HG03439 (cell line): ENCODE data around the gene PAFAH1B2.
"Not testable (repeated sequence)": the region's sequence is repeated elsewhere in the genome, so short reads cannot be mapped to it uniquely, and the experiment has no call there.

ENCODE experiments used
- ATAC-seq: cut with Tn5 transposase; IDR thresholded peaks from one replicate; pipeline ENCODE4 v1.9.1; 2021; ENCODE audit warnings: mild to moderate bottlenecking, moderate library complexity; ENCODE audit not compliant: unreplicated experiment

PAFAH1B2 gene

DNA sequence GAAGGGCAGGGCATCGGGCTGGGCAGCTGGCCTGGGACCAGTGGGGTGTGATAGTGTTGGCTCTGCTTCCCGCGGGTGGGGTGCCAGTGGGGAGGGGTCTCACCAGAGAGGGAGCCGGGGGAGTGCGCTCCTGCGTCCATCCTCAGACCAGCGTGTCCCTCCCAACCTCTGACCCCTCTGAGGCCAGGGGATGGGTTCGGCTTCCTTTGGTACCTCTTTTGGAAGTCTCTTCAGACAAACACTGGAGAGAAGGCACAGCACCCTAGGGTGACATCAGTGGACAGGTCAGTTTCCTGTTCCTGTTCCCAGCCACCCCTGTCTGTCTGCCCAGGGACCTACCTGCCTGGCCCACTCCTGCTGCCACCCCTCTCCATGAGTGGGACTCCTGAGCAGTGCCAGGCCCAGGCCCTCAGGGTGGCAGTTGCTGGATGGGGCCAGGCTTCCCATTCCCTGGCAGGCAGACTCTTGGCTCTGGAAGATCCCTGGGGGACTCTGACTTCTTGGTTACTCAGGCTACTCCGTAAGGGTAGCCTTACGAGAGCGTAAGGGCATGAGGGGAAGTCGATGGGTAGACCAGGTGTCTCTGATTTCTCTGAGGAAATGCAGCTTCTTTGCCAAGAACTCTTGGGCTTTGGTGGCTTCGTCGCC lies 57.7 kb downstream of the PAFAH1B2 start:
- ATAC-seq, result no peak

DNA sequence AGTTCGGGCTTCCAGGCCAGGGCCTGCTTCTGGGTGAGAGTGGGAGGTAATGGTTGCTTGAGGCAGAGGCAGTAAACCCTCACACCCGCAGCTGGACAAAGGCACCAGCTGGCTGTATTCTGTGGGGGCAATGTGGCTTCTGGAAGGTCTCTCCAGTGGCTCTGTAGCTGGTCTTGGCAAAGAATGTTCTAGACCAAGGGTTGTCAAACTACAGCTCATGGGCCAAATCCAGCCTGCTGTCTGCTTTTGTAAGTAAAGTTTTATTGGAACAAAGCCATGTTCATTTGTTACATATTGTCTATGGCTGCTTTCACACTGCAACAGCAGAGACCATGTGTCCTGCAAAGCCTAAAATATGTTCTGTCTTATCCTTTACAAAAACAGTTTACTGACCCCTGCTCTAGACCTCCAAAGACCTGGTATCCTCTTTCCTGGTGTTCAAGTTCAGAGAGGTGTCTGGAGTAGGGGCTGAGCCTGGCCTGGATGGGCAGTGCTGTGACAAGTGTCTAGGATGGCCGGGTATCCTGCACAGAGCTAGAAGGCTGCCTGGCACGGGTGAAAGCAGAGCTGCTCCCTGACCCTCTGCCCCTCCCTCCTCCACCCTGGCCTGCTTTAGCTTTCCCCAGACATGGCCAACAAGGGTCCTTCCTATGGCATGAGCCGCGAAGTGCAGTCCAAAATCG lies 58.4 kb downstream of the PAFAH1B2 start:
- no peak for ATAC-seq

DNA sequence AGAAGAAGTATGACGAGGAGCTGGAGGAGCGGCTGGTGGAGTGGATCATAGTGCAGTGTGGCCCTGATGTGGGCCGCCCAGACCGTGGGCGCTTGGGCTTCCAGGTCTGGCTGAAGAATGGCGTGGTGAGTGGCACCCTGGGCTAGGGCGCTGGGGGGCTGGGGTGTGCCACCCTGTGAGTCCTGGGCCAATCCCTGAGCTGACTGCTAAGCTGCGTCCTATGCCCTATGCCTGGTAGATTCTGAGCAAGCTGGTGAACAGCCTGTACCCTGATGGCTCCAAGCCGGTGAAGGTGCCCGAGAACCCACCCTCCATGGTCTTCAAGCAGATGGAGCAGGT lies 59.0 kb downstream of the PAFAH1B2 start:
- ATAC-seq, result no peak

DNA sequence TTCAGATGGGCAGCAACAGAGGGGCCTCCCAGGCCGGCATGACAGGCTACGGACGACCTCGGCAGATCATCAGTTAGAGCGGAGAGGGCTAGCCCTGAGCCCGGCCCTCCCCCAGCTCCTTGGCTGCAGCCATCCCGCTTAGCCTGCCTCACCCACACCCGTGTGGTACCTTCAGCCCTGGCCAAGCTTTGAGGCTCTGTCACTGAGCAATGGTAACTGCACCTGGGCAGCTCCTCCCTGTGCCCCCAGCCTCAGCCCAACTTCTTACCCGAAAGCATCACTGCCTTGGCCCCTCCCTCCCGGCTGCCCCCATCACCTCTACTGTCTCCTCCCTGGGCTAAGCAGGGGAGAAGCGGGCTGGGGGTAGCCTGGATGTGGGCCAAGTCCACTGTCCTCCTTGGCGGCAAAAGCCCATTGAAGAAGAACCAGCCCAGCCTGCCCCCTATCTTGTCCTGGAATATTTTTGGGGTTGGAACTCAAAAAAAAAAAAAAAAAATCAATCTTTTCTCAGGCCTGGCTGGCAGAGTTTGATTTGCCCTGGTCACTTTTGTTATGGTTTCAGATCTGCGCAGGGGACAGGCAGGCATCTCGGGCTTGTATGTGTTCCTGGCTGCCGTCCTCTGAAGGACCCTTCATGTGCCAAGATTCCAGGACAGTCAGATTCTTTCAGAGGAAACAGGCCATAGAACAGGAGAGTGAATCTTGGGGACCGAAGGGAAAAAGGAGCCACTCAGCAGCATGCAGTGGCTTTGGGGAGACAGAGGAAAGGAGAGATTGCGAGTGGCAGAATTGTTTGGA lies 60.4 kb downstream of the PAFAH1B2 start:
- ATAC-seq, result no peak

DNA sequence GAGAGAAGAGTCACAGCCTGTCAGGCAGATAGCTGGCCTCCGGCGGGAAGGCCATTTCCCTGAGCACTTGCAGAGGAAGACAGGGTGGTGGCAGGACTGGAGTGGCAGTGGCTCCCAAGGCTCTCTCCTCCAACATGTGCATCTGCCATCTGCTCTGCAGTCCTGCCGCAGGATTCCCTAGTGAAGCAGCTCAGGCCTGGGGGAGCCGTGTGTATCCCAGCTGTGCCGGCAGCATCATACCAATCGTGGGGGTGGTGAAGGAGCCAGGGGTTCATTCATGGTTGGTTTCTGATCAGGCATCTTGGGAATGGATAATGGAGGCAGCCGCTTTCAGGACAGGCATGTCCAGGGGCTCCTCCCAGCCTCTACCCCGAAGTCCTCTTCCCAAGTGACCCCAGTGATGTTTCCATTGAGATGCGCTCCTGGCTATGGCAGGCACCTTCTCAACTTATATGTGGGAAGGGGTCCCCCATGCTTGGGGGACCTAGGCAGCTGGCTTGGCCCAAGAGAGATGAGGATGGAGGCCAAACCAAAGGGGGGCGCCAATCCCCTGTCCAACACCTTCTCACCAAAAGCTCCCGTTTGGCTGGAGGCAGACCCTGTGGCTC lies 61.2 kb downstream of the PAFAH1B2 start:
- ATAC-seq, result no peak

DNA sequence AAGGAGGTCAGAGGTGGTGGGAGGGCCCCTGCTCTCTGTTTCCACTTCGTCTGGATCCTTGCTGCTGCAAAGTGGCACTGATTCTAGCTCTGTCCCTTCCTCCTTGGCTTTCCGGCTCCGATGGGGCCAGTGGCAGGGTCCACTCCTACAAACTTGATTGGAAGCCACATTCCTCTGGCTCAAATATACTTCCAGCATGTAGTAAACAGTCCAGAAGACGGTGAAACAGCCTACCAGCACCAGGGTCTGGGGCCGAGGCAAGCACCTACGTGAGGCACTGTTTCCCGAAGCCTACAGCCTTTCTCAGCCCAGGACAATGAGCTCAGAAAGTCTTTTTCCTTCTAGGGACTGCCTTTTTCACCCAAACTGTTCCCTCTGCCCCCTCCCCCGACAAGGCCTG lies 62.0 kb downstream of the PAFAH1B2 start:
- not testable (repeated sequence) for ATAC-seq

DNA sequence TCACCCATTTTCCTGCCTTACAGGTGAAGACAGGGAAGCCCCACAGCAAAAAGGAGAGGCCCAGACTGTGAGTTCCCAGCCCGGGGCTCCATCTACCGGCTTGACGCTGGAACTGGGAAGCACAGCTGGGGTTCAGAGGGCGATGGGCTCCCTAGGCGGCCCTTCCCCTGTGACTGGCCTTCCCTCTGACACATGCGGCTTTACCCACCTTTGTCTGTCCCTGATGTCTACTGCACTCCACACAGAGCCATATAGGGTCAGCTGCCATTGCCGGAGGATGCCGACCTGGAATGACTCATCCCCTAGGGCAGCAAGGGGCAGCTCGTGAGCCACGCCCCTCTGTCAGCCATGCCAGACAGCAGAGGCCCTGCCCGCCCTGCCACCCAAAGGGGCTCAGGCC lies 62.8 kb downstream of the PAFAH1B2 start:
- ATAC-seq, result not testable (repeated sequence)

DNA sequence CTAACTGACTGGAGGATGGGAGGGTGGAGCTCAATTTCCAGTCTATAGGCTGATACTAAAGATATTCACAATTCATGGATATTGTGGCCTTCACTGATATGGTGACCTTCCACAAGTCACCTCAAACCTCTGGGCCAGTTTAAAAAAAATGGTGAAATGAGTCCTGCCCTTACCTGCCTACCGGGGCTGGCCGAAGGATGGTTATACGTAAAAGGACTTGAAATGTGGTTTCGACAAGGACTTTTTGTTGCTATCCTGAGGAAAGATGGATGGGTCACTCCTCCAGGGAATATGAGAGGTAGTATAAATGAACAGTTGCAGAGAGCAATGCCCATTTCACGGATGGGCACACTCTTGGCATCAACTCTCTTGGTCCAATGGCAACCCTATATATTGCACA lies 63.4 kb downstream of the PAFAH1B2 start:
- not testable (repeated sequence) for ATAC-seq

DNA sequence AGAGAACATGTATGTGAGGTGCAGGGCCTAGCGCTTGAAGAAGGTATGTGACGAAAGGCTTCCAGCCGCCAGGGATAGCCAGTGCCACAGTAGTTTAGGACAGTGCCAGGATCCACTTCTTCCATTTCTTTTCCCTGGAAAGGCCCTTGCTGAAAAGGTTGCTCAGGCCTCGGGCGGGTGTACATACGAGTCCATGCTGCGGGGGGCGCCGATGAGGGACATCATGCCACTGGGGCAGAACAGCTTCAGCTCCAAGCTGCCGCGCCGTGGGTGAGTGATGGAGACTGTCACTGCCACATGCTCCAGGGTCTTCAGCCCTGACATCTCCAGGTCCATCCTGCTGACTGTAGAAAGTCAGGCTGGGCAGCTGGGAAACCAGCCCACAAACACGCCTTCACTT lies 64.6 kb downstream of the PAFAH1B2 start:
- not testable (repeated sequence) for ATAC-seq

DNA sequence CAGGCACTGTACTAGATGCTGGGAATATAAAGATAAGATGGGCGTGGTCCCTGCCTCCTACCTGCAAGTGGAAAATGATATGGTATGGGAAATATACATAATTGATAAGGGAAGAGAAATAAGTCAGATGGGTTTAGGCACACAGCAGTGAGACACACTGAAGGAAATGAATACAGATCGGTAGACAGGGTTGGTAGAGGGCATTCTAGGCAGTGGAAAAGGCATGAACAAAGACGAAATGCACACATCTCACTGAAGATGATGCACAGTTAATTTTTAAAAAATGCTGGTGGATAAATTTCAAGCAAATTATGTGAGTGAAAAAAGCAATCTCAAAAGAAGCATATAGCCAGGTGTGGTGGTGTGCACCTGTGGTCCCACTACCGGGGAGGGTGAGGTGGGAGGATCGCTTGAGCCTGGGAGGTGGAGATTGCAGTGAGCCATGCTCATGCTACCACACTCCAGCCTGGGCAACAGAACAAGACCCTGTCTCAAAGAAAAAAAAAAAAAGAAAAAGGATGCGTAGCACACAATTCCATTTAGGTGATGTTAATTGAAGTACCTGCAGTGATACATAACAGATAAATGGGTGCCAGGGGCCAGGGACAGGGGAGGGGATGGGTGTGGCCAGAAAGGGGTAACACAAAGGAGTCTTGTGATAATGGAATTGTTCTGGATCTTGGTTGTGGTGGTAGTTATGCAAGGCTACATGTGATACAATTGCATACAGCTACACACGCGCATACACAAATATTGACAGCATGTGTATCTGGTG lies 65.5 kb downstream of the PAFAH1B2 start:
- ATAC-seq, result not testable (repeated sequence)

DNA sequence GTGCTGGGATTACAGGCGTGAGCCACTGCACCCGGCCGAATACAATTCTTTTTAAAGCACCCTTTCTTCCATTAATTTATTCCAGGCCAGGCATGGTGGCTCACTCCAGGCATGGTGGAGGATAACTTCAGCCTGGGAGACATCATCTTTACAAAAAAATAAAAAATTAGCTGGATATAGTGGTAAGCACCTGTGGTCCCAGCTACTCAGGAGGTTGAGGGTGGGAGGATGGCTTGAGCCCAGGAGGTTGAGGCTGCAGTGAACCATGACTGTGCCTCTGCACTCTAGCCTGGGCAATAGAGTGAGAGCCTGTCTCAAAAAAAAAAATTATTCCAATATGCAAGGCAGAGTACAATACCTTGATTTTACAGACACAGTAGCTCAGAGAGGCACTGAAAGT lies 66.5 kb downstream of the PAFAH1B2 start:
- no peak for ATAC-seq

DNA sequence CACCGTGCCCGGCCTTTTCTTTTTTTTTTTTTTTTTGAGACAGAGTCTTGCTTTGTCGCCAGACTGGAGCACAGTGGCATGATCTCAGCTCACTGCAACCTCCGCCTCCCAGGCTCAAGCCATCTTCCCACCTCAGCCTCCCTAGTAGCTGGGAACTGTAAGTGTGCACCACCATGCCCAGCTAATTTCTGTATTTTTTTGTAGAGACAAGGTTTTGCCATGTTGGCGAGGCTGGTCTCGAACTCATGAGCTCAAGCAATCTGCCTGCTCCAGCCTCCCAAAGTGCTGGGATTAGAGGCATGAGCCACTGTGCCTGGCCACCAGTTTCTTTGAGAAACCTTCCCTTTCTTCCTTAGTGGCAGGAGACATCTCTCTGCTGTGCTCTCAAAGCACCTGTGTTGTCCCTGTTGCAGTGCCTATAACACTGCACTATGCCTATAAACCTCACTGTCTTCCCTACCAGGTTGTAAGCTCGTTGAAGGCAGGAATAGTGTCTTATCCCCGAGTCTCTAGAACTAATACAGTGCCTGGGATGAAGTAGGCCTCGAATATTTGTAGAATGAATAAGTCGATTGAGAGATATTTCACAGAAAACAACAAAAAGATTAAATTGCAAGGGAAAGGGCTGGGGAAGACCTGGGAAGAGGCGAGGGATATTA lies 68.7 kb downstream of the PAFAH1B2 start:
- ATAC-seq, result no peak

DNA sequence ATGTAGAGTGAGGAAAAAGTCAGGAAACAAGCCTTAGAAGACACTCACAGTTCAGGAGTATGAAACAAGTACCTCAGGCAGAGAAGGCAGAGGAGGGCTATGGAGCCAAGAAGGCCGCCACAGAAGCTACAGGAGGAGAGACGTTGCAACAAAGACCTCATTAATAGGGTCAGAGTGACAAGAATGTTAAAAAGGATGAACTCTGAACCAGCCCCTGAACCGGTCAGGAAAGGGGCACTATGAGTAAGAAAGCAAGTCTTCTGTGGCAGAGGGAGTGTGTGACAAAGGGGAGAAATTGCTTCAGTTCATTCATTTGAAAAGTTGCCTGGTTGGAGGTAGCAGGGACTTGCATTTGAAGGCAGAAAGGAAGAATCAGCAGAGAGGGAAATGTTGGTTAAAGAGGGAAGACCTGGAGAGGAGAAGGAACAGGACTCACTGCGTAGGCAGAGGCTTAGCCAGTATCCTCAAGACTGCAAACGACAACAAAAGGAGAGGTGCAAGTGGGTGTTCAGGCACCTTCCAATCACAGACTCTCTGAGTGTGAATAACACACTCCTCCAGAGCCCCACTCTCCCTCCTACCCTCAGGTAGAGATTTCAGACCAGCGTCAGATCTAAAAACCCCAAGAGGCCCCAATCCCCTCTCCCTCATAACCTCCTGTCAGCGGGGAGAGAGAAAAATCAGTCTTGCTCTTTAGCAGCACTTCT lies 70.5 kb downstream of the PAFAH1B2 start:
- ATAC-seq, result no peak

DNA sequence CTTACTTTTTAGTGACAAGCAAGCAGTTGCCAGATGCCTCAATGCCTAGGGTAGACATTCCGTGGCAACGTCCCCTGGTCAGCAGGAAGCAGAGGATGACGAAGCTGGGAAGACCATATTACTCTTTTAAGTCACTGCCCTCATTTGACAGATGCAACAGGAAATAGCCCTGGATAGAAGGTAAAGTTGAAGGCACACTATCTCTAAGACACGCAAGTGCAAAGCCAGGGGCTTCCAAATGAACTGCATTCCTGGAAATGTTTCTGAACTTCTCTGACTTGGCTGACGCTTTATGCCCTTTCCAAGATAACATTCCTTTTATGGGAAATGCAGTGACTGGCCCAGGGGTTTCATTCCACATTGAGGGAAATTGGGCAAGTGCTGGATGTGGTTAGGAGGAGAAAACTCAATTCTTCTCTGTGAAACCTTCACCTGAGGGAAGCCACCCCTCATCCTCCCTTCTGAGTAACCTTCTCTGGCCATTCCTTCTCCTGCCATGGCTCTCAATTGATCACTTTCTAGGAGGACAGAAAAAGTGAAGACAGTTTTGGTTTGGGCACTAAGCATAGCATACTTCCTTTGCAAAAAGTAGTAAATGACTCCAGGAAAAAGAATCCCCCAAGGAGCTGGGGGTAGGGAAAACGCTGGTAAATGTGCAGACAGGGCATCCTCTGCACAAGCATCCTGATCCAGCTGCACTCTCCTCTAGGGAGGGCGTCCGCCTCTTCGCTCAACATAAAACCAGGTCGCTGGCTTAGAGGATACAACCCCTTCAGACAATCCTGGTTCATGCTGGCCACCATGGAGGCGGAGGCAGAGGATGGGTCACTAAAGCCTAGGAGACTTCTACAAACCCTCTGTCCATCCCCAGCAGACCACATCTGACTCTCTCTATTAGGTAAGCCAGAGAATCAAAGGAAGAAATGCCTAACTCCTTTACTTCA lies 73.3 kb downstream of the PAFAH1B2 start:
- no peak for ATAC-seq

DNA sequence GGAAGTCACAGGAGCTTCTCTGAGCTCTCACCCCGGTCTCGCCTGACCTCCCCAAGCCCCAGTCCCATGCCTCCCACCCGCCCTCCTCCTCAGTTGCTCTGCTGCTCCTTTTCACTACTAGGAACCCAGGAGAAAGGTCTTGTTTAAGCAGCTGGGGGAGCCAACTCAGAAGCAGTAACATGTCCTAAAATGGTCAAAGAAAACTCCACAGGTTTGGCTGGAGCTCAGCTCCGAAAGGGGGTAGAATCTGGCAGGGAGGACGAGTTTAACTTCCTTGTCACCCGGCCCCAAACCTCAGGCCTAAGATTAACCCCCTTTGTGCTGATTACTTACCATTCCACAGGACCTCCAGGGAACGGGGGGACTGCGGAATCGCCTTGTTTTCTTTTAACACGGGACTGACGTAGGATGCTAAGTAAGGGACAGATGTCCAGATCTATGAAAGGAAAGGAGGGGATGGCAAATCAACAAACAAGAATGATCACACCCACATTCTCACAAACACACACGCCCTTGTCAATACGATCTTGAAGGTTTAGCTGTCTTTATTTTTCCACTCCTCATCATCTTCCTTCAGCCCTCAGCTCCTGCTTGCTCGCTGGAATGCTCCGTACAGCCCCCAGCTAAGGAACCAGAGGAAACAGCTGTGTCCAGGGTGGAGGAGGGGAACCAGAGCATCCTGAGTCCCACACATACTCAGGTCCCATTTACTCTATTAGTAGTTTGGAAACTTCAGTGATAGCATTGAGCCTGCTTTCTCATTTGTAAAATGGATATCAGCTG lies 74.2 kb downstream of the PAFAH1B2 start:
- ATAC-seq, result no peak

DNA sequence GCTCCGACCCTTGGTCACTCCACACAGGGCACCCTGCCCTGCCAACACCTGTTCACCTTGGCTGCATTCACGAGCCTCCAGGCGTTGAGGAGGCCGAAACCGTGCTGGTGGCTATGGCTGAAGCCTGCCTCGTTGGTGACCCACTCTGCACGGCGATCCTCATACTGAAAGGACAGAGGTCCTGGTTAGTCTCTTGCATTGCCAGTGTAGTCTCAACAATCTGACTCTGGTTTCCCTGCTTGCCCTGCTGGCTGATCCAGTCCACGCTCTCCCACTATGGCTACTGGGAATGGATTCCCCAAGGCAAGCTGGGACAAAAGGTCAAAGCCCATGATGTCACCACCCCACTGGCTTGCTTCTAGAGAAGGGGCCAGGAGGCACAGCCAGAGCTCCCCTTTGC lies 74.9 kb downstream of the PAFAH1B2 start:
- no peak for ATAC-seq

DNA sequence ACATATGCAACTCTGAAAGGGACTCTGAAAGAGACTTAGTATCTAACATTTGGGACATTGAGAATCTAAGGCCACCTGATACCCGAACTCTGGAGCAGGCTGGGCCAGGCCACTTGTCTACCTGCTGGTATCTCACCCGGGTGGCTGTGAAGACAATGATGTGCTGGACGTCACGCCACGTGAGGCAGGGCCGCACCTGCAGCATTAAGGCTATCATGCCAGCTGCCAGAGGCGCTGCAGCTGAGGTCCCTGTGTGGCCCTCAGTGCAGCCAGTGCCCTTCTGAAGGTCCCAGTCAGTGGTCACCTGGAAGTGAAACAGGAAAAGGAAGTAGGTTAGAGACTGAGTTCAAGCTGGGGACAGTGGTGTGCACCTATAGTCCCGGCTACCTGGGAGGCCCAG lies 75.4 kb downstream of the PAFAH1B2 start:
- ATAC-seq, result no peak

DNA sequence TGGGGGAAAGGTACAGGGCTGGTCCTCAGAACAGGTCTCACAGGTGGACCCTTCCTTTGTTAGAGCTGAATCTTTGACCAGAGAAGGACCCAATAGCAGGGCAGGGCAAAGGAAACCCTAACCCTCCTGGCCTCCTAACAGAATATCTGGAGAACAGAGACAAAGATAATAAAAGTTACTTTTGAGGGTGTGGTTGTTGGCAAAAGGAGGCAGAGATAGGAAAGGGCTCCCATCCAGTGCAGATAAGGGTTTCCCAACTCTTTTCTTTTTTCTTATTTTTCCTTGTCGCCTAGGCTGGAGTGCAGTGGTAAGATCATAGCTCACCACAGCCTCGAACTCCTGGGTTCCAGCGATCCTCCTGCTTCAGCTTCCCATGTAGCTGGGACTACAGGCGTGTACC lies 75.9 kb downstream of the PAFAH1B2 start:
- ATAC-seq, result no peak
